DMS53 treated with DMSO at 0.1 percent for 48 hours (cell line): ENCODE measurements around the gene SGSM2.

Experiments
- DNase-seq: peaks from one replicate; lab custom pipeline; 2025; ENCODE audit not compliant: unreplicated experiment; lab: John Stamatoyannopoulos, UW

SGSM2 gene

DNA sequence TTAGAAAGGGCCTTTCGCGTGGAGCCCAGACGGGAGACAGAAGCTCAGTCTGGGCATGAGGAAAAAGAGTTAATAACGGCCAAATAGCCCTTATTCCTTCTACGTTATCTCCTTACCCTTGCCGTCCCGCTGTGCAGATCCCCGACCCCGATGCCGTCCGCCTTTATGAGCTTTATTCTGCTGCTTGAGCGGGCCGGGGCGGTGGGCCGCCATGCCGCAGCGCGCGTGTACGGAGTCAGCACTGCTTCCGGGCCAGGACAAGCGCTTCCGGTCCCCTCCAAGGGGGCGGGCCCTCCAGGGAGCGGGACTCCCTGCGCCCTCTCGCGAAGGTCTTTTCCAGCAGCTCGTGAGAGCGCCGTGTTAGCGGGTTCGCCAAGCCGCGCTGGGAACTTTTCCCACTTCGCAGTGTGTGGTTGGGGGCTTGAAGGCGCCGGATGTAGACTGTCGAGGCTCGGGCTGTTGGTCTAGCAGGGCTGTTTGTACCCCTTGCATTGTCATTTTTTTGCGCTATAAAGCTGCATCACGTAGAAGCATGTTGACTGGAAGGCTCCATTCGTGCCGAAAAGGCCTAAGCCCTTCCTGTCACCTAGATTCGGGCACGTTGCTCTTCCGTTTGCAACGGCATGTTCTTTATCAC, 968 bp upstream of the SGSM2 start, which contains the start of gene TSR1:
TSS of gene TSR1 (minus strand) at position 243 of the 637 bp plus-strand sequence. CDS start at position 213, 30 bp downstream.
- peak; percentile 76 for DNase-seq

DNA sequence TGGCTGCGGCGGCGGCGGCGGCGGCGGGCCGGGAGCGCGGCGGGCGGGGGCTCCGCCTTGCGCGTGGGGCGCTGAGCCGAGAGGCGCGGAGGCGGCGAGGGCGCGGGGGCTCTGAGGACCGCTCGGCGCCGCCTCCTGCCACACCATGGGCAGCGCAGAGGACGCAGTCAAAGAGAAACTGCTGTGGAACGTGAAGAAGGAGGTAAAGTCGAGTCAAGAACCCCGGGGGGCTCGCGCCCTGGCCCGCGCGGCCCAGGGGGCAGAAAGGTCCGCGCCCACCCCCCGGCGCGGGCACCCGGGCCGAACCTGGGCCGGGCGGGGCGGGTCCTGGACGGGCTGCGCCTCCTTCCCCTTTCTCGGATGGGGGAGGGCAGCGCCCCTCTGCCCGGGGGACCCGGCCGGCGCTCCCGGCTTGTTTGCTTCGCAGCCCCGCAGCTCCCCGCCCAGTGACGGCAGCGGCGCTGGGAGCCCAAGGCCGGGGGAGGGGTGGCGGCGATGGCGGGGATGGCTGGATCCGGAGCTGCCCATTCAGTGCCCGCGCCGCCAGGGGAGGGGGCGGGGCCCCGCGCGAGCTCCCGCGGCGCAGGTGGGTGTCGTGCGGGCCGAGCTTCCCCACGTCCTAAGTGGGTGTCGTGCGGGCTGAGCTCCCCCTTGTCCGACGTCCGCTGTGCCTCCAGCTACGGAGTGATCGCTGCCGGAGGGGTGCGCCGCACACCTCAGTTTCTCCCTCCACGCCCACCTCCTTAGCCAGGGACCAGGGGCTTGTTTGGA, 428 bp downstream of the SGSM2 start:
- no peak for DNase-seq

DNA sequence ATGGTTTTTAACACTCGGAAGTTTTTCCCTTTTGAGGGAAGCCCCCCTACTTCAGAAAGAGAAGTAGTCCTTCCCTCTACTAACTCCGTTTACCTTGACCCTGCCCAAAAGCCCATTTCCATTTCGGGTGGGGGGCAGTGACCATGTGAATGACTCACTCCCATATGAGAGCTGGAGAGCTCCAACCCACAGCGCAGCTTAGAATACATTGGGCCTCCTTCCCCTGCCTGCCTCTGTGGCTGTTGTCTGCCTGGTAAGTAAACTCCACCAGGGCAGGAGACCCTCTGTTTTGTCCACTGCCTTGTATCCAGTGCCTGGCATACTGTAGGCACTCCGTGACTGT, 985 bp downstream of the SGSM2 start:
- DNase-seq, result no peak

DNA sequence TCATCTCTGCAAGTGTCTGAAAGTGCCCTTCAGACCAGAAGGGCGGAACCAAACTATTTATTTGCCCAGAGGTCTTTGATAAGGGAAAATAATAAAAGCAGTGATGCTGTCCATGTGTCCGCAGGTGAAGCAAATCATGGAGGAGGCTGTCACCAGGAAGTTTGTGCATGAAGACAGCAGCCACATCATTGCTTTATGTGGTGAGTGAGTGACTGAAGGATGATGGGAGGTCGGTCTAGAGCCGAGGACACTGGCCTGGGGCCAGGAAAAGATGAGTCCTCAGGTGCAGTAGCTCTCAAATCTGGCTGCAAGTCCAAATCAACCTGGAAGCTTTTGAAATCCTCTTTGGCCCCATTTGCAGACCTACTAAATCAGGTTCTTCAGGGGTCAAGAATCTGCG, 6.1 kb downstream of the SGSM2 start:
- DNase-seq, result no peak

DNA sequence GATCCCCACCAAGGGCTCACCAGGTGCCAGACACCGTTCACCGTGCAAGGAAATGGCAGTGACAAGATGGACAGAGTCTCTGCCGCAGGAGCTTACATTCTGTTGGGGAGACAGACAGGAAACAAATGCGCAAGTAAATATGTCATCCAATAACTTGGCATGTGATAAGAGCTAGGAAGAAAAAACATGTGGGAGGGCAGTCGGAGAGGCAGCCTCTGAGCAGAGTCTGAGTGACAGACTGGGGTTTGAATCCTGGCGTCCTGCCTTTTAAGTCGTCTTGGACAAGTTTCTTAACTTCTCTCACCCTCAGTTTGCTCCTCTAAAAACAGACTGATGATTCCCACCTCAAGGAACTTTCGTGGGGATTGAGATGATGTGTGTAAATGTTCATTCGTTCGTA, 7.2 kb downstream of the SGSM2 start:
- DNase-seq, result no peak

DNA sequence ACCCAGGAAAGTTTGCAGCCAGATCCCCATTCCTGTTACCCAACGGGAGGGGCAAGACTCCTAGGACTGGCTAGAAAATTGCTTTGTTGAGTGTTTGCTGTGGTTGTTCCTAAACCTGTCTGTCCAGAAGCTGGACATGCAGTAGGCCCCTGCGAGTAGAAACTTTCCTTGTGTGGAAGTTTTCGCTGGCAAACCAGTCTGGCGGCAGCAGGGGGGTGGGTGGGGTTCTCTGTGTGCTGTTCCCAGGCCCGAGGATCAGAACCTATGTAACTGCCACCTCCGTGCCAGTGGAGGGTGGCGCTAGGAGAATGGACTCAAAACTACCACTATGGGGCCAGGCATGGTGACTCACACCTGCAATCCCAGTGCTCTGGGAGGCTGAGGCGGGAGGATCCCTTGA, 9.2 kb downstream of the SGSM2 start:
- DNase-seq, result no peak

DNA sequence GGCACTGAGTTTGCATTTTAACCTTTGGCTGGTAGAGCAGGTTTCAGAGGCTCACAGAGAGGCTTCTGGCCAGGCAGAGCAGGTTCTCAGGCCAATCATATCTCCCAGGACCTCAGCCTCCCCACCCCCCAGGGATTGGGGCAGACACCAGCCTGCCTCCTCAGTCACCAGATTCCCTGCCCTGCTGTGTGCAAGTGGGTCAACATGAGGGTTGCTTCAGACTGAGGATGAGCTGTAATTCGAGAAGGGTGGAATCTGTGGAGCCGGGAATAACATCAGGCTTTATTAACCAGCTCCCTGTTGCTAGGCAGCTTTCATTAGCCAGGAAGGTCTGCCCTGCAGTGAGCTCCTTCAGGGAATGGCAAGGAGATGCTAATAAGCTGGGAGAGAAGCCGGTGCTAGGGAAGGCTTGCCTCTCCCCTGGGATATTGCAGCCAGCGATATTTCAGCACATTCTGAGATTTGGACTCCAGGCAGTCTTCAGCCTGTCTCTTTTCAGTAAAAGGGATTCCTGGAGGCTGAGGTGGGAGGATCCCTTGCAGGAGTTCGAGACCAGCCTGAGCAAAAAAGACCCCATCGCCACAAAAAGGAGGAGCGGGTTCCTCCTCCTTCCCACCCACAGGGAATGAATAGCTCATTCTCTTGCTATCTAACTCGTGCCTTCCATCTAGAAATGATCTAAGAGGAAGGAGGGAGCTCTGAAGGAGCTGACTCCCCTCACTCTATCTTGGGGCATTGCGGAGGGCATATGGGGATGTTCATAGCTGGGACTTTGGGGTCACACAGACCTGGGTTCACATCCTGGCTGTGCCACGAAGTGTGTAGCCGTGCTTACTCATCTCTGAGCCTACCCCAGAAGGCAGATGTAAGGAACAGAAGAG, 10.7 kb downstream of the SGSM2 start:
- peak; percentile 83 for DNase-seq

DNA sequence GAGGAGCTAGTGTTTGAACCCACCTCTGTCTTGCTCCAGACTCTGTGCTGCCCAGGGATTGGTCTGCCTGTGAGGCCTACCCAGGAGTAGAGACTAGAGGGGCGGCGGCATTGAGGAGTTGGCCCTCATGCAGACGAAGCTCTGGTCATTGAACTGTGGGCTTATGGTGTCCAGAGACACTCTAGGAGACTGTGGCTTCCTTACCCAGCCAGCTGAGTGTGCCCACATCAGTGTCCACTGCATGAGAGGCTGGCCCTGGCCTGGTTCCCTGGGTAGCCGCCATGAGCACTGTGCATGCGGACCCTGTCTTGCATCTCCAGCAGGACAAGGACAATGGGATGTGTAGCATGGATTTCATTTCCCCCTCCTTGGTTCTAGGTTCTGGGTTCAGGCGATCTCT, 14.0 kb downstream of the SGSM2 start:
- DNase-seq, result no peak

DNA sequence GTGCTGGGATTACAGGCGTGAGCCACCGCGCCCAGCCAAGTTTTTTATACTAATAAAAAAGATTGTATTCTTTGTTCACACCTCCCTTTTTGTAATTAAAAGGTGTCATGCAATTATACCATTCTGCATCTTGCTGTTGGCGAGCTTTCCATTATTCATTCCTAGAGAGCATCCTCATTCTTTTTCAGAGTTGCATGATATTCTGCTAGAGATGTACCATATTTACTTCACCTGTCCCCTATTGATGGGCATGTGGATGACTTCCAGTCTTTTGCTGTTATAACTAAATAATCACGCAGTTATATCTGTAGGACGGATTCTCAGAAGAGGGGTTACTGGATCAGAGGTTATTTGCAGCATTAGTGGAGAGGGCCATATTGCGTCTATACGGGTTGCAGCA, 17.0 kb downstream of the SGSM2 start:
- DNase-seq, result no peak

DNA sequence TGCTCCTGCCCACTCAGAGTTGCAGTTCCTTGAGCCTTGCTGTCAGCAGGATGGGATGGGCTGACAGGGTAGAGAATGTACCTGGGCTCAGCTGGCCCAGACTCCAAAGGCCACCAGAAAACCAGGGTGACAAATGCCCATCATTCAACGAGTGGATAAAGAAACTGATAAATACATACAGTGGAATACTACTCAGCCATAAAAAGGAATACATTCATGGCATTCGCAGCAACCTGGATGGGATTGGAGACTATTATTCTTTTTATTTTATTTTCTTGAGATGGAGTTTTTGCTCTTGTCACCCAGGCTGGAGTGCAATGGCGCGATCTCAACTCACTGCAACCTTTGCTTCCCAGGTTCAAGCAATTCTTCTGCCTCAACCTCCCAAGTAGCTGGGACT, 19.9 kb downstream of the SGSM2 start:
- no peak for DNase-seq

DNA sequence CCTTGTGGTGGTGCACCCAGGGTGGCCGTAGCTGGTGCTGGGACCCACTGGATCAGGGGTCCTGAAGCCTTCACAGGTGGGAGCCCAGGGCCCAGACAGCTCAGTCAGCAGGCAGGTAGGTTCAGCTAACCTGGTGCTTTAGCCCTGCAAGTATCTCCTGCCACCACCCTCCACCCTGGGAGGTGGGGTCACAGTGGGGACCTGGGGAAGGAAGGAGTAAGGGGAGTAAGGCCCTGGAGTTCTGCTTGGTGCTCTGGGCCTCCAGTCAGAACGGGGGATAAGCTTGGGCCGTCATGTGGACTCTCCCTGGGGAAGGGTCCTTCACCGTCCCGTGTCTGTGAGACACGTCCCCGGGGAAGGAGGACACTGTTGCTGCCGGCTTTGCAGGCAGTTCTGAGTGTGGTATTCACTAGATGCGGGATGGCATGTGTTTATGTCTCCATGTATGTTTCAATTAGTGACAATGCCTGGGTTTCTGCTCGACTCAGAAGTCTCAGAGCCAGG, 20.7 kb downstream of the SGSM2 start:
- DNase-seq, result no peak

DNA sequence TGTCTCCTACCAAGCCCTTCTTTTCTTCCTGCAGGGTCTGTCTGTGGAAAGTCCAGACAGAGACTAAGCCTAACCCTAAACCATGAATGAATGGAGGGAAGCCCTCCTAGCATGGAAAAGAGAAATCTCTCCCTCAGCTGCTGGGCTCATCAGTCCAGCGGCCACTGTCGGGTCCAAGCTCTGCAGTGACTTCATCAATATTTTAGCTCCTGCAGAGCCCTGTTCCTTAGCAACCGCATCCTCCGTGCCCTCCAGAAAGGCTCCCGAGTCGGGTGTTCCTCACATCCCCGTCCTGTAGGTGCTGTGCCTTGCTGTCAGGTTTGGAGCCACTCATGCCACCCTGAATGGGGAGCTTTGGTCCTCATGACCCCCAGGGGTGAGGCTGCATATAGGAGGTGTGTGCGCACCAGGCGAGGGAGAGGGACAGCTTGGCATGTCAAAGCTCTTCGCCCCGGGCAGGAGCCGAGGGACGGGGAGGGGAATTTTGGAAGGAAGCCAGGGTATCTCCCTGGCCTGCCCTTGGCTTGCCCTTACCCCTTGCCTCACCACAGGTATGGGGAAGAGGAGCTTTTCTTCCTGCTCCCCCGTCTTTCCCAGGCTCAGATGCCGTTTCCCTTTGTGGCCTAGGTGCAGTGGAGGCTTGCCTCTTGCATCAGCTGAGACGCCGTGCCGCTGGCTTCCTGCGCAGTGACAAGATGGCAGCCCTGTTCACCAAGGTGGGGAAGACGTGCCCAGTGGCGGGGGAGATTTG, 23.9 kb downstream of the SGSM2 start:
- no peak for DNase-seq

DNA sequence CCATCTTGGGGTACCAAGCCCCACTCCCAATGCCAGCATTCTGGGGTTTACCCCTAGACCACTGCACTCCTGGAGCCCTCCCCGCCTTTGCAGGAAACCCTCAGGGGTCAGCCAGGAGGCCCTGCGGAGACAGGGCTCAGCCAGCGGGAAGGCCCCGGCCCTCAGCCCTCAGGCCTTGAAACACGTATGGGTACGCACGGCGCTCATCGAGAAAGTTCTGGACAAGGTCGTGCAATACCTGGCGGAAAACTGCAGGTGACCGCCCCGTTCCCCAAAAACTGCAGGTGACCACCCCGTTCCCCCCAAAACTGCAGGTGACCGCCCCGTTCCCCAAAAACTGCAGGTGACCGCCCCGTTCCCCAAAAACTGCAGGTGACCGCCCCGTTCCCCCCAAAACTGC, 24.7 kb downstream of the SGSM2 start:
- DNase-seq, result no peak

DNA sequence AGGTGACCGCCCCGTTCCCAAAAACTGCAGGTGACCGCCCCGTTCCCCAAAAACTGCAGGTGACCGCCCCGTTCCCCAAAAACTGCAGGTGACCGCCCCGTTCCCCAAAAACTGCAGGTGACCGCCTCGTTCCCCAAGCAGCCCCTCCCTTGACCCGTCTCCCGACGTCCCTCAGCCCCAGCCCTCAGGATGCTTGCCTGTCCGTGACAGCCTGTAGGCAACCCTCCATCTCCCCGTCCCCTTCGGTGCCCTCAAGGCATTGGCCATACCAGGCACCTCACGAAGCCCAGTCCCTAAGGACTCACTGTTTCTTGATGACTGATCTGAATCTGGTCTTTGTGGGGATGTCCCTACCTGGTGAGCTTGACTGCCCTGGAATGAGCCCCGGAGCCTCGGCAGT, 25.1 kb downstream of the SGSM2 start:
- no peak for DNase-seq

DNA sequence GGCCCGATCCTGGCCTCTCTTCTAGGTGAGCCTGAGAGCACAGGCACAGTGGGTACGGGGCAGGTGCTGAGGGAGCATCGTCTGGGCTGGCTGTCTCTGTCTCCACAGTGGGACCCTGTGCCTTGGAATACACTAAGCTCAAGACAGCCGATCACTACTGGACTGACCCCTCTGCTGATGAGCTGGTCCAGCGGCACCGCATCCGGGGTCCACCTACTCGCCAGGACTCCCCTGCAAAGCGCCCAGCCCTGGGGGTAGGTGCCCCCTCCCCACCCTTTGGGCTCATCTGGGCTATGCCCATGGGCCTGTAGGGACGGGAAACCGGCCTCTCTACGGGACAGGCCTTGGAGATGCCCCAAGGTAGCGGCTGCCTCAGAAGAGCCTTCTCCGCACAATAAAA, 25.6 kb downstream of the SGSM2 start:
- no peak for DNase-seq

DNA sequence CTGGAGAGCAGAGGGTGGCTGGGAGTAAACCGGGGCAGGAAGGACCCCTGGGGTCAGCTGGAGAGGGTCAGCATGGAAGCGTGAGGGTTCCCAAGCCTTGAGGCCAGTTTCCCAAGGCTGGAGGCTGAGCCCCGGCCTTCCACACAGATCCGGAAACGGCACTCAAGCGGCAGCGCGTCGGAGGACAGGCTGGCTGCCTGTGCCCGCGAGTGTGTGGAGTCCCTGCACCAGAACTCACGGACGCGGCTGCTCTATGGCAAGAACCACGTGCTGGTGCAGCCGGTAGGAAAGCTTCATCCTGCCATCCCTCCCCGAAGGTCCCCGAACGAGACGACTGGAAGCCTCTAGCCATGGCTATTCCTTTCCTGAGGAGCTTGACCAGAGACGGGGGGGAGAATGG, 26.0 kb downstream of the SGSM2 start:
- no peak for DNase-seq

DNA sequence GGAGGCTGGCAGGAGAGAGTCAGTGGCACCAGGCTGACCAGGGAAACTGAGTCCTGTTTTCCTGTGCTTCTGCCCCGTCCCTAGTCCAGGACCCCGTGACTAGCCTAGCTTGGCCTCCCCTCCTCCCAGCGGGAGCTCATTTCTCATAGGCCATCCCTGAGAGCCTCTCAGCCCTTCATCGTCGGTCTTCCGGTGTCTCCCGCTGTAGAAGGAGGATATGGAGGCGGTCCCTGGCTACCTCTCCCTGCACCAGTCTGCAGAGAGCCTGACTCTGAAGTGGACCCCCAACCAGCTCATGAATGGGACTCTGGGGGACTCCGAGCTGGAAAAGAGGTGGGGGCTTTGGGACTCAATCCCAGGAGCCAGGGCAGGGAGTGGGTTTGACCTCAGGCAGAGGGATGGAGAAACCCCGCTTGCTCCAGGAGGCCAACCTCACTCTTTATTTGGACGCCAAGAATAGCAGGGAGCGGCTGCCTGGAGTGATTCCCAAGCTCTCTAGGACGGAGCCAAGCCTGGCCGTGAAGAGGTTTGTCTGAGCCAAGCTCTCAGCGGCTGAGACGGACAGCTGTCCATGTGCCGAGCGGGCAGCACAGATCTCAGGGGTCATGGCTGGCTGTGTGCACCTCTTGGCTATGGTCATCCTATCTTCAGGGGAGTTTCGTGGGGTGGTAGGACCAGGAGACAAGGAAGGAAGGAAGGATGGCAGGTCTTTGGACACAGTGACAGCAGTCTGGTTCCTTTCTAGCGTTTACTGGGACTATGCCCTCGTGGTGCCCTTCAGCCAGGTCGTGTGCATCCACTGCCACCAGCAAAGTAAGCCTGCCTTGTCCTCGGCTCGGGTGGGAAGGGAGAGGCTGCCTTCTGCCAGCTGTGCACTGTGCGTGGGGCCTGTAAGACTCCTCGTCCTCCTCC, 26.8 kb downstream of the SGSM2 start:
- no peak for DNase-seq

DNA sequence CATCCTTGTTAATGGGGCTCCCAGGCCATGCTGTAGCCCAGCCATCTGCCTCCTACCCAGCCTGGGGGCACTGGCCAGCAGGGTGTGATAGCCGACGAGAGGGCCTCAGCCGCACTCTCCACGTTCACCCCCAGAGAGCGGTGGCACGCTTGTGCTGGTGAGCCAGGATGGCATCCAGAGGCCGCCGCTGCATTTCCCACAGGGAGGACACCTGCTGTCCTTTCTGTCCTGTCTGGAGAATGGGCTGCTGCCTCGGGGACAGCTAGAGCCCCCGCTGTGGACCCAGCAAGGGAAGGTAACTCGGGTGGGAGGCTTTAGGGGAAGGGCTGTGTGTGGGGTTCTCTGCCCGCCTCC, 27.4 kb downstream of the SGSM2 start:
- DNase-seq, result no peak

DNA sequence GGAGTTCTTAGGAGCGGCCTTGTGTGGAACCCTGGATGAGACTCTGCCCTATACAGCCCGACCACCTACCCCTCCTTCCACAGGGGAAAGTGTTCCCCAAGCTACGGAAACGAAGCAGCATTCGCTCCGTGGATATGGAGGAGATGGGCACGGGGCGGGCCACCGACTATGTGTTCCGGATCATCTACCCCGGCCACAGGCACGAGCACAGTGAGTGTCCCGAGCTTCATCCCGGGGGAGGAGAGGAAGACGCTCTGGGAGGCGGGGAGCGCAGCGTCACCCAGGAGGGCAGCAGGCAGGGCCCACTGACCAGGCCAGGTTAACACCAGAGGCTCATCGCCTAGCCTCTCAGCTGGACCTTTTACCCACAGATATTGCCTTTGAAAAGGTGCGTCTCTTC, 27.8 kb downstream of the SGSM2 start:
- no peak for DNase-seq
